Neural cell (in vitro differentiated cells): ENCODE data around the gene ARID1B. TPM values are rescaled to one million over a fixed set of nuclear protein-coding genes. Genes with fewer than 3 reads are reported as not detected.

Source experiments
- H2AFZ ChIP-seq: fragments of 200-600, 300-800 bp; sonication (generic), shearing (Covaris generic); 2 replicates; pipeline ENCODE4 v1.6.0; 2014; ENCODE audit warnings: low read depth, mild to moderate bottlenecking, antibody characterized with exemption, low read length, moderate library complexity
- H3F3A ChIP-seq: fragments of 200-600 bp; shearing (Covaris generic); 2 replicates; pipeline ENCODE4 v1.6.1; 2016; ENCODE audit warnings: mild to moderate bottlenecking, moderate library complexity, mixed read lengths, antibody characterized with exemption, low read length; ENCODE audit not compliant: insufficient read depth, poor library complexity, severe bottlenecking
- H3K27ac ChIP-seq: fragments of 200-600, 300-800 bp; sonication (generic), shearing (Covaris generic); 2 replicates; pipeline ENCODE4 v1.5.1; 2014; ENCODE audit warnings: mild to moderate bottlenecking, low read length, moderate library complexity
- H3K27me3 ChIP-seq: fragments of 300-800, 200-600 bp; sonication (generic), shearing (Covaris generic); 2 replicates; pipeline ENCODE4 v1.6.0; 2014; ENCODE audit warnings: mild to moderate bottlenecking, low read depth, low read length, moderate library complexity; ENCODE audit not compliant: insufficient read depth
- H3K36me3 ChIP-seq: fragments of 300-800, 200-600 bp; sonication (generic), shearing (Covaris generic); 2 replicates; pipeline ENCODE4 v1.5.1; 2014; ENCODE audit warnings: mild to moderate bottlenecking, antibody characterized with exemption, low read length, moderate library complexity; ENCODE audit not compliant: insufficient read depth
- H3K4me2 ChIP-seq: fragments of 300-800, 200-600 bp; sonication (generic), shearing (Covaris generic); 2 replicates; pipeline ENCODE4 v1.6.0; 2014; ENCODE audit warnings: mild to moderate bottlenecking, low read length
- H3K4me3 ChIP-seq: fragments of 300-800, 200-600 bp; sonication (generic), shearing (Covaris generic); 2 replicates; pipeline ENCODE4 v1.5.1; 2014; ENCODE audit warnings: mild to moderate bottlenecking, low read length, moderate library complexity
- H3K79me2 ChIP-seq: fragments of 200-600 bp; shearing (Covaris generic); replicated peaks from 2 replicates; pipeline ENCODE4 v1.6.0; 2014; ENCODE audit warnings: mild to moderate bottlenecking, low read length, moderate library complexity; ENCODE audit not compliant: insufficient read depth
- H3K9ac ChIP-seq: fragments of 300-800, 200-600 bp; sonication (generic), shearing (Covaris generic); 2 replicates; pipeline ENCODE4 v1.6.1; 2016; ENCODE audit warnings: mild to moderate bottlenecking, low read length, mixed read lengths
- H3K9me2 ChIP-seq: fragments of 200-600 bp; shearing (Covaris generic); 2 replicates; pipeline ENCODE4 v1.6.1; 2016; ENCODE audit warnings: mild to moderate bottlenecking, low read length, mixed read lengths; ENCODE audit not compliant: insufficient read depth
- H3K9me3 ChIP-seq: fragments of 200-600, 300-800 bp; sonication (generic), shearing (Covaris generic); 2 replicates; pipeline ENCODE4 v1.6.1; 2016; ENCODE audit warnings: mild to moderate bottlenecking, mixed run types, low read length, moderate library complexity, mixed read lengths
- H4K20me1 ChIP-seq: fragments of 200-600 bp; shearing (Covaris generic); 2 replicates; pipeline ENCODE4 v1.6.1; 2016; ENCODE audit warnings: mild to moderate bottlenecking, mixed run types; ENCODE audit not compliant: insufficient read depth
- CTCF ChIP-seq: fragments of 450-650 bp; IDR thresholded peaks from 2 replicates; pipeline ENCODE4 v1.5.1; 2014; ENCODE audit warnings: antibody characterized with exemption, mild to moderate bottlenecking, moderate library complexity; ENCODE audit not compliant: poor library complexity, severe bottlenecking
- EP300 ChIP-seq: fragments of 450-650 bp; conservative IDR thresholded peaks from 2 replicates; pipeline ENCODE4 v1.6.1; 2014; ENCODE audit warnings: antibody characterized with exemption, mild to moderate bottlenecking, moderate library complexity; ENCODE audit not compliant: poor library complexity, severe bottlenecking
- EZH2 ChIP-seq: fragments of 200-600, 300-800 bp; shearing (Covaris generic), sonication (generic); IDR thresholded peaks from 2 replicates; pipeline ENCODE4 v1.6.1; 2014; ENCODE audit warnings: antibody characterized with exemption, low read length, borderline replicate concordance, mild to moderate bottlenecking; ENCODE audit not compliant: insufficient read depth, poor library complexity, severe bottlenecking
- MXI1 ChIP-seq: fragments of 450-650 bp; conservative IDR thresholded peaks from 2 replicates; pipeline ENCODE4 v1.6.1; 2014; ENCODE audit warnings: antibody characterized with exemption, mild to moderate bottlenecking; ENCODE audit not compliant: poor library complexity, severe bottlenecking
- POLR2AphosphoS5 ChIP-seq: IDR thresholded peaks from 2 replicates; pipeline ENCODE4 v1.6.1; 2012
- RAD21 ChIP-seq: fragments of 450-650 bp; conservative IDR thresholded peaks from 2 replicates; pipeline ENCODE4 v1.6.1; 2014; ENCODE audit warnings: antibody characterized with exemption, mild to moderate bottlenecking, moderate library complexity
- REST ChIP-seq: IDR thresholded peaks from 2 replicates; pipeline ENCODE4 v1.6.1; 2012; ENCODE audit warnings: borderline replicate concordance
- SMC3 ChIP-seq: fragments of 450-650 bp; conservative IDR thresholded peaks from 2 replicates; pipeline ENCODE4 v1.6.1; 2014; ENCODE audit warnings: antibody characterized with exemption, mild to moderate bottlenecking, moderate library complexity; ENCODE audit not compliant: poor library complexity
- TAF1 ChIP-seq: IDR thresholded peaks from 2 replicates; pipeline ENCODE4 v1.6.1; 2012; ENCODE audit warnings: low read depth
- polyA plus RNA-seq: library from polyadenylated mRNA; depleted of rRNA; stranded (reverse); fragments of >200 nt; gene quantifications from 2 replicates; pipeline ENCODE4 v1.2.3, GENCODE V29; 2014

Gene ARID1B
- polyA plus RNA-seq, 1 donor from 2014 or later, result 35.0 TPM

- no peak for TF ChIP-seq EP300
- no peak for TF ChIP-seq TAF1
- no peak for TF ChIP-seq CTCF
- TF ChIP-seq RAD21, result no peak
- no peak for TF ChIP-seq POLR2AphosphoS5
- TF ChIP-seq SMC3, result no peak
- peak; percentile 29 for TF ChIP-seq REST
- TF ChIP-seq MXI1, result no peak
- Histone ChIP-seq H3K27me3 (no peaks in the 10 kb centered on the region), H2AFZ (no peak overlapping the region), H3K27ac (no peak overlapping the region), H3K9me3 (no peaks in the 10 kb centered on the region), H3K9me2 (no peaks in the 10 kb centered on the region), H3K4me3 (no peak overlapping the region), H3F3A (no peaks in the 10 kb centered on the region), H4K20me1 (peaks cover 3% of the 10 kb centered on the region), H3K36me3 (no peaks in the 10 kb centered on the region), H3K9ac (no peak overlapping the region), H3K79me2 (peaks cover 69% of the 10 kb centered on the region), H3K4me2 (no peak overlapping the region)
These were observed 75.7 kb downstream of the ARID1B start for GRCh38 chr6:156852858-156853216.

- no peaks in the 10 kb centered on the region for H3K36me3 ChIP-seq
- no peaks in the 10 kb centered on the region for H3F3A ChIP-seq
- TF ChIP-seq SMC3 (no peak), EP300 (no peak), CTCF (no peak), RAD21 (no peak), POLR2AphosphoS5 (no peak), MXI1 (no peak), TAF1 (no peak), REST (no peak), EZH2 (no peak)
- no peak overlapping the region for H3K9ac ChIP-seq
- no peak overlapping the region for H3K27ac ChIP-seq
- no peaks in the 10 kb centered on the region for H4K20me1 ChIP-seq
- H3K4me3 ChIP-seq, result no peak overlapping the region
- H2AFZ ChIP-seq, result no peak overlapping the region
- no peak overlapping the region for H3K4me2 ChIP-seq
- peaks cover 68% of the 10 kb centered on the region for H3K79me2 ChIP-seq
- H3K27me3 ChIP-seq, result no peaks in the 10 kb centered on the region
- no peaks in the 10 kb centered on the region for H3K9me3 ChIP-seq
- H3K9me2 ChIP-seq, result no peaks in the 10 kb centered on the region
These were observed 76.6 kb downstream of the ARID1B start for GRCh38 chr6:156853733-156854132.
